ENCODE data around the gene TNFRSF8.

The TNFRSF8 gene

DNA sequence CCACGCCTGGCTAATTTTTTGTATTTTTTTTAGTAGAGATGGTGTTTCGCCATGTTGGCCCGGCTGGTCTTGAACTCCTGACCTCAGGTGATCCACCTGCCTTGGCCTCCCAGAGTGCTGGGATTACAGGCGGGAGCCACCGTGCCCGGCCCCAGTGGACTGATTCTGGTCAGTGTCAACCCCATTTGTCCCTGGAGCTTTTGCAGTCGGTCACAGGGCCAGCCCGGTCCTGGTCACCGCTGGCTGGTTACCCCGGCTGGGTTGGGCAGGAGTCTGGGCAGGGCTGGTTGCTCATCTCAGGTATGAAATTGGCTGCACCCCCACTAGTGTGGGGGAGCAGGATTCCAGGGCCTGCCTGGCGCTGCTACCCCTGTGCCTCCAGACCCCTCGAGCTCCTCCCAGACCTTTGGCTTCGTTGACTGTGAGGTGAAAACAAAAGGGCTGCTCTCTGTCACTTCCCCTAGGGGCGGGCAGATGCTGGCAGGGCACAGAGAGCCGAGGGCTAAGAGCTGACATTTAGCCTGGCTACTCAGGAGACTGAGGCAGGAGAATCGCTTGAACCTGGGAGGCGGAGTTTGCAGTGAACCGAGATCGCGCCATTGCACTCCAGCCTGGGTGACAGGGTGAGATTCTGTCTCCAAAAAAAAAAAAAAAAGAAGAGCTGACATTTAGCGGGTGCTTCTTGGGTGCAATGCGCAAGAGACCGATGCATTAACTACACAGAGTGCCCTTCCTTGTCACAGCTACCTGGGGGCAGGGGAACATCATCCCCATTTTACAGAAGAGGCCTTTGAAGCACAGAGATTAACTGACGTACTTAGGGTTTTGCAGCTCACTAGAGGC, 114.3 kb downstream of the TNFRSF8 start:
- DNase-seq: peak in 1 of 5 donors; percentile 42

DNA sequence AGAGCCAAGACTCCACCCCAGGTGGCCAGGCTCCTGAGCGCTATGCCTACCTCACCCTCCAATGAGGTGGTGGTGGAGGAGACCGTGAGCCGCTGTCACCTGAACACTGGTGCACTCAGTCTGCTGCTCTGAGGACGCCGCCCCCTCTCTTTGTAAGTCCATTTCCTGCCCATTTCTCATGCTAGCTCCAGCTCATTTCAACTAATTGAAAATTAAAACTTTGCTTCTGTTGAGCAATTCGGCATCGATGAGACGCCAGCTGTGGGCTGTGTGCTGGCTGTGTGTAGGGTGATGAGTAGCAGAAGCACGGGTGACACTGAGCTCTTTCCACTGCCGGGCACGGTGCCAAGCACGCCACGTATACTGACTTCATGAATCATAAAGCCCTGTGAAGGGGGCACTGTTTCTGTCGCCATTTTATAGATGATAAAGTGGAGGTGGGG, 114.9 kb downstream of the TNFRSF8 start:
- DNase-seq: peak; percentile 77 to 87 (median 83)

DNA sequence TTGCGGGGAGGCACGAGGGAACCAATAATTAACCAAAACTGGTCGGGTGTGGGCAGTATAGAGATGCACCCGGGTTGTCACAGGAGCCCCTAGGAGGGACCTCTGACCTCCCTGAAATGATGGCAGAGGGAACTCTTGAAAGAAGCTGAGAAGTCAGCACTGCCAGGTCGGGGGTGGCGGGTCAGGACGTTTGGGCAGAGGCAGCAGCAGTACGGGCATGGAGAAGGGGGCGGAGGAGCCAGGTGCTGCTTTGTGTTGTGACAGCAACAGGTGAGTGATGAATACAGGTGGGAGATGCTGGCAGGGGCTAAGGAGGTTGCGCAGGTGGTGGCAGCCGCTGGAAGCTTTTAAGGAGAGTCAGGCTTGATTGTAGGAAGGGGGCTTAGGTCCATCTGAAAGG, 115.4 kb downstream of the TNFRSF8 start:
- DNase-seq: no peak

DNA sequence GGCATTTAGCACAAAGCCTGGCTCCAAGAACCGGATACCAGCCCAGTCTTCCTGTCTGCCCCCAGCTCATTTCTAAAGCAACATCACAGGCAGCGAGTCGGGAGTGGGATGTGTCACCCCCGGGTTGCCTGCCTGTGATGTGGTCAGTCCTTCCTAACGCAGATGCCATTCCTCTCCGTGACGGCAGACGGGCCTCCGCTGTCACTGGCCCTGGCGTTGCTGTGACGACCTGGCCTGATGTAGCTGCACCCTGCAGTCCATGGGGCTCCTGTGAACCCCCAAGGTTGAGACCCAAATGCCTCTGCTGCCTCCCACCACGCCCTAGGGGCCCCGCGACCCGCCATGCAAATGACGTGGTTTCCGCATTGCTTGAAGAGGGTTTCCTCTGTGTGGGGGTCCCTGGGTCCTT, 116.0 kb downstream of the TNFRSF8 start:
- DNase-seq: peak; percentile 73 to 89 (median 82)

DNA sequence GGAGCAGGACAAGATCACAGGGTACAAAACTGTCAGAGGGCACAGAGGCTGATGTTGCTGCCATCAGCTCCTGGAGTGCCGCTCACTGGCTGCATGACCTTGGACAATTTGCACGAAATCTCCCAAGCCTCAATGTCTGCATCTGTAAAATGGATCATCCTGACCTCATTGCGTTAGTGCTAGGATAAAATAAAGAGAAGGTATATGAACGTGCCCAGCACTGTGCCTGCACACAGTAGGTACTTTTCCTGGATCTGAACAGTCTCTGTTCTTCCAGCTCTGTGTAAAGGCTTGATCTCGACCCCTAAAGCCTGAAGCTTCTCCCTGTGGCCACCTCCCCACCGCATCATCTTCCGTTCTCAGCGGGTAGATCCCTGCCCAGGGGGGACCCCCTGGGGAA, 116.6 kb downstream of the TNFRSF8 start:
- no peak for DNase-seq

DNA sequence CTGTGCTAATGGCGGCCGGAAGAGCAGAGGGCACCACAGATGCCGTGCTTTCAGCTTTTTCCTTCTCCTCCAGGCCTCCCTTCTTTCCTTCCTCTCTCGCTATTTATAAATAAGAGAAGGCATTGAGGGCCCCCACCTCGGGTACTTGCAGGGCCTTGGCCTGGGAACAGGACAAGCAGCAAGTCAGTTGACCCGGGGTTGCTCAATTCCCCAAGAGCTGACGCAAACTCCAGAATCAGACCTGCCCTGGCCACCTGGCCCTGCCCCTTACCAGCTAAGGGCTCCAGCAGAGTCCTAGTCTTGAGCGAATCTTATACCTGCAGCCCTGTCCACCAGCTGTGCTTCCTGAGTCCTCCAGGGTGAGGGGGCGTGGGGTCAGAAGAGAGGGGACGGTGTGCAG, 117.2 kb downstream of the TNFRSF8 start:
- DNase-seq: no peak

DNA sequence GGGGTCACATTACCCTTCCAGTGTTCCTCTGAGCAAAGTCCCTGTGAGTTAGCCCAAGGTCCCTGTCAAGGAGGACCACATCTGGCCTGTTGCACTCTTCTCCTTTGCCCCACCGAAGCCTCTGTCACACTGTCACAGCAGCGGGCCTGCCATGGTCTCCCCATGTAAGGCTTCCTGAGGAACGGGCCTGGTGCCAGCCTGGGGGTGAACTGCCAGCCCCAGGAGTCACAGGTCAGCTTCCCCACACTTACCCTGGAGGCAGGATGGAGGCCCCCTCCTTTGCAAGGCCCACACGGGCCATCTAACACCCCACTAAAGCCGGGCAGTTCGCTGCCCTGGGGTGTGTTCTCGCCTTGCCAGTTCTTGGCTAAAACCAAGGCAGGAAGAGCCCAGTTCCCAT, 117.8 kb downstream of the TNFRSF8 start:
- DNase-seq: no peak

DNA sequence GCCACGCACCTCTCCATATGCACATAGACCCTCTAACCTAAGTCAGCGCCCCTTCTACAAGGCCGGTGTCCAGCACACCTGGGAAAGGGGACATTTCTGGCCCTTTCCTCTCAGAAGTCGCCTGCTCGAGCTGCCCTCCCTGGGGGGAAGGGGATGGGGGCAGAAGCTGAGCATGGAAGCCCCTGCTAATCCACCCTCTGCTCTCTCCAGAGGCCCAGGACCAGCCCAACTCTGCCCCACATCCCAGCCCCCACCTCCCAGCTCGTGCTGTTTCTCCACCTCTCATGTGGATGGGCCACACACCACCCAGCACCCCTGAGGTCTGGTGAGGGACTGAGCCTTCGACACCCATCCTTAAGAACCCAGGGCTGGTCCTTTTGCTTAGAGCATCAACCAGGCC, 118.5 kb downstream of the TNFRSF8 start:
- DNase-seq: no peak

DNA sequence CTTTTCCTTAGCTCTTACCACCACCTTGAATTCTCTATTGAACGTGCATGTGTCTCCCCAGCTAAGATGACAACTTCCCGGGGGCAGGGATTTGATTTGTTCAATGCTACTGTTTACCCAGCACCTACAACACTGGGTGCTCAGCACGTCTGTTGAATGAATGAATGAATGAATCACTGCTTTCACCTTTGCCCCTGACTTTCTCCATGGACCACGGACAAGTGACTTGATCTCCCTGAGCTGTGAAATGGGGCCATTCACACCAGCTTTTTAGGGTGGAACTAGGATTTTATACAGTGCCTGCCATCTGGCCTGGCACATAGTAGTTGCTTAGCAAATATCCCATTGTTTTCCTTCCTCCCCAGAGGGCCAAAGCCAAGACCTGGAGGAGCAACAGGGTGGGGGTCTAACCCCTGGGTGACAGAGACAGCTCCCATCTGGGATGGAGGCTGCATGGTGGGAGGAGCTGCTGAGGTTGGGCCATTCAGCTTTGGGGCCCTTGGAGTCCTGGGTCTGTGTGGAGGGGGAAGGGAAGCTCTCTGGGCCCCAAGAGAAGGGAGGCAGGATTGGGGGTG, 119.4 kb downstream of the TNFRSF8 start:
- no peak for DNase-seq

DNA sequence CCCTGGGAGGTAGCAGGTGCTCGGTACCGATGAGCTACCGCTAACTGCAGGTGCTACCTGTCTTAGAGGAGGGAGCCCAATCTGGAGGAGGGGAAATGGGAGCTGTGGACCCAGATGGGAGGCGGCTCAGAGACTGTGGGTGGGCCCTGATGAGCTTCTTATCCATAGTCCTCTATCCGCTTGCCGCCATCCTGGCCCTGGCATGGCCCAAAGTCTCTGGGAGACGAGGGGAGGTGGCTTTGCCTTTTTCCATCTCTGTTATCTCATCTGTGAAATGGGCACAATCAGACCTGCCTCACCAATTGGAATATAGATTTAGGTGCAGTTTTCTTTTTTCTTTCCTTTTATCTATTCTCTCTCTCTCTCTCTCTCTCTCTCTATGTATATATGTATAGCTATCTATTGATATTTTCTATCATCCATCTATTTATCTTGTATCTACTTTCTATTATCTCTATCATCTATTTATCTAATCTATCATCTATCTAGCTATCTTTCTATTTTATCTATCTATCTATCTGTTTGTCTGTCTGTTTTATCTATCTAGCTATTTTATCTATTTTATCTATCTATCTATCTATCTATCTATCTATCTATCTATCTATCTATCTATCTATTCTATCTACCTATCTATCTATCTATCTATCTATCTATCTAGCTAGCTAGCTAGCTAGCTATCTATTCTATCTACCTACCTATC, 120.1 kb downstream of the TNFRSF8 start:
- no peak for DNase-seq

DNA sequence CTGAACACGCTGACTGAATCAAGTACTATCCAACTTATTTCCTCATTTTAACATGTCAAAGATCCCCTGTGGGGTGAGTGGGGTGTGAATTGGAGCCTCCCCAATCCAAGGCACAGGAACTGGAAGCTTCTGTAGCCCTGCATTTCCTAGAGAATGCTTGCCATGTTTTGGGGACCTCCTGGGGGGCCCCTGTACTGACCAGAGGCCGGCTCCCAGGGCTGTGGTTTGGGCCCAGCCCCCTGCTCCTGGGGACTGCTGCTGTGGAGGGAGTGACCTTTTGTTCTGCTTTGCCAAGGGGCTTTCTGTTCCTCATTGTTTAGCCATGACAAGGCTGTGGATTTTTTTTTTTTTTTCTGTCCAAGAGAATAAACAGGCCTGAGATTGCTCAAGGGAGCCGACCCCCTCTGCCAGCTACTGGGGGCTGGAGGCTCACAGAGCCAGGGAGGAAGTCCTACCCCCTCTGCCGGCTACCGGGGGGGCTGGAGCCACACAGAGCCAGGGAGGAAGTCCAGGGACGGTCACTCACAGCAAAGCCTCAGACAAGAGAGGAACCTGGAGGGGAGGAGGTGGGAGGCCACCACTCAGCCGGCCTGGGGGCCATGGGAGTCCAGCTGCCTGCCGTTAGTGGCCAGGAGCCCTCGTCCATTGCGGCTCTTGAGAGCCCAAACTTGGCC, 121.0 kb downstream of the TNFRSF8 start:
- no peak for DNase-seq

DNA sequence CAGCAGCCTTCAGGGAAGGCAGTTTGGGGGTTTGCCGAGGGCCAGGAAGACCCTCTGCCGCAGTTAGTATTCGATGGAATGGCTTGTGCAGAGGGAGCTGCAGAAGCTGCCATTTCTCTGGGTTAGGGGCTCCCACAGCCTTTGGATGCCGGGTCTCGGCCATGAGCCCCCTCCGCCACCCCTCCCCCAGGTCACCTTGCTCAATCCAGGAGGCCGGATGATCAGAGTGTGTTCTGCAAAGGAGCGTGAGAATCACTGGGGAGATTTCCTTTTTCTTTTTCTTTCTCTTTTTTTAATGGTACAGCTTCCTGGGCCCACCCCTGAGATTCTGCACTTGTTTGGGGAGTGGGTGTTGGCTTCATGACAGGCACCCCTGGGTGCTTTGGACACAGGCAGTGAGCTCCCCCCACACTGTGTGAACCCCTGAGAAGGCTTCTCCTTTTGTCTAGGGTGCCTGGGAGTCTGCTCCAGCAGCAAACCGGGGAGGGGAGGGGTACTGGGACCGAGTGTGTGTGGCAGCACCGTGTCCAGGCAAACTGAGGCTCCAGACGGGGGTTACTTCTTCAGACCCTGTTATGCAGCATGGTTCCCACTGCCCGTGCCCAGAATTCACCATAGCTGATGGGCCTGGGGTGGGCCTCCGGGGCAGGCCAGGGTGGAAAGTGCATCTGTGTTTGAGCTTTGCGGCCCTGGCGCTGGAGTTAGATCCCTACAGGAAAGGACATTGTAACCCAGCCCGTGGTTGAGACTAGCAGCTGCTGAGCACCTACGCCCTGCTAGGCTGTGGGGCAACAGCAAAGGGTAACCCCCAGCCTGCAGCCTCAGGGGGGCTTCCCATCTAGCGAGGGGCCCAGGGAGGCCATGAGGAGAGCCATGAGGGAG, 122.2 kb downstream of the TNFRSF8 start:
- DNase-seq: no peak

DNA sequence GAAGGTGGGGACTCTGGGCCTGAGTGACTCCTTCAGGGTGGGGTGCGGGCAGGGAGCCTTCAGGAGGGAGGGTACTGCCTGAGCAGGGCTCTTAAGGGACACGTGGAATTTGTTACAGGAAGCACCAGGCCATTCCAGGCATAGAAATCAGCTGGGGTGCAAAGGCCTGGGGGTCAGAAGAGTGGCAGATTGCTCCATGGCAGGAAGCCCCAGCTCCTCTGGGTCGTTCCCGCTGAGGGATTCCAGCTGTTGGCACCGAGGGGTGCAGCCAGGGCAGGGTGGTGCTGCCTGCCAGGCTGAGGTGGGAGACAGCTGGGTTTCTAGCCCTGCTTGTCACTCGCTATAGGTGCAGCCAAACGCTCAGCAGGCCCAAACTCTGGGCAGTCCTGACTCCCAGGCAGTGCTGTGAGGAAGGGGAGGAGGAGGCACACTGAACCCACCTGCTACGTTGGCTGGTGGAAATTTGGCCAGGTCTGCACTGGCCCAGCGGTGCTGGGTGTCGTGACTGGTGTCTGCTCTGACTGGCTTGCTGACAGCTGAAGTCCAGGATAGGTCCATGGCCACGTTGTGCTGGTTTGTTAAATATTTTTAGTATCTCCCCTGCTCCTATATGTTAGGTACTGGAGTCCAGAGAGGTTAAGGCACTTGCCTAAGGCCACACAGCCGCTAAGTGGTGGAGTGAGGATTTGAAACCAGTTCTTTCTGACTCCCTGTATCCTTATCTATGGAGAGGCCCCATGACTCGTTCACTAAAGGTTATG, 123.0 kb downstream of the TNFRSF8 start:
- DNase-seq: no peak

DNA sequence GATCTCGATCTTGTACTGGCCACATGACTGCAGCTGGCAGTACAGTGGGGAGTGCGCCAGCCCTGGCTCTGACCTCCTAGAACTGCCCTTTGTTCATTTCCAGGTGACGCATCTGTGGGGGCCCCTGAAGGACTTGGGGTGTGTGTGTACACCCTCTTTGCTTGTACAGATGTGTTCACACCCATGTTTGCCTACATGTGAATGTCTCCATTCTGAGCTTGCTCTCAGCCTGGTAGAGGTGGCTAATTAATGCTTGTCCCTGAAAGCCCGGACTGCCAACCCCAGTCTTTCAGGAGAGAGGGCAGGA, 123.5 kb downstream of the TNFRSF8 start:
- no peak for DNase-seq

DNA sequence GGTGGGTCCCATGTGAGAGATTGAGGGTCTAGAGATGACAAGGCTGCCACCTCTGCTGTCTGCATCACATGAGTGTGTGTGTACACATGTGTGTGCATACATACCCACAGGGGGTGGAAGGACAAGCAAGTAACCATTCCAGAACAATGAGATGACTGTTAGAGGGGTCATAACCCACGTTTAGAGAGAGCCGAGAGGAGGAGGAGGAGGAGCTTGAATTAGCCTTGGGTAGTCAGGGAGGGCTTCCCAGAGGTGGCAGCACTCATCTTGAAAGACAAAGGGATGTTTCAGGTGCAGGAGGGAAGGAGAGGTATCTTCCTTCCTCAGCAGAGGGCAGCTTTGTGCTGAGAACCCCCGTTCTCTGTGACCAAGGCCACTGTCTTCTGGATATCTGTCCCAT, 125.0 kb downstream of the TNFRSF8 start:
- no peak for DNase-seq

DNA sequence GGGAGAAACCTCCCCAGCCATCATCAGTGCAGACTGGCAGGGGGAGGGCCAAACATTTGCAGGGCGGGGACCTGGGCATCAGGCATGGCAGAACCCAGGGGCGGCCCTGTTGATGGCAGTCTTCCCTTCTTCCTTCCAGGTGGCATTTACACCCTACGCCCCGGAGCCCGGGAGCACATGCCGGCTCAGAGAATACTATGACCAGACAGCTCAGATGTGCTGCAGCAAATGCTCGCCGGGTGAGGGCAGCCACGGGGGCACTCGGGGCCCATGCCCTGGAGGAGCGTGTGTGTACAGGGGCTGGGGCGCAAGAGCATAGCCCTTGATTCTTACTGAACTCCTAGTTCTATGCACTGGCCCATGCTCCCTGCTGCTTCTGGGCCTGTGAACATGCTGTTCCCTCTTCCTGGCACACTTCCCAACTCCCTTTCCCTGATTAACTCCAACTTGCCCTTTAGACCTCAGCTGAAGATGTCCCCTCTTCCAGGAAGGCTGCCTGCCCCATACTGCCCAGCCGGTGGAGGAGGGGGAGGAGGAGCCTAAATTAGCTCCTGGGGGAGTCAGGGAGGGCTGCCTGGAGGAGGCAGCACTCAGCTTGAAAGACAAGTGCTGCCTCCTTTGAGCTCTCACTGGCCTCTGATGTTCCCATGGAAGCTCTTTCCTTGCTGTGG, 125.7 kb downstream of the TNFRSF8 start:
- no peak for DNase-seq

DNA sequence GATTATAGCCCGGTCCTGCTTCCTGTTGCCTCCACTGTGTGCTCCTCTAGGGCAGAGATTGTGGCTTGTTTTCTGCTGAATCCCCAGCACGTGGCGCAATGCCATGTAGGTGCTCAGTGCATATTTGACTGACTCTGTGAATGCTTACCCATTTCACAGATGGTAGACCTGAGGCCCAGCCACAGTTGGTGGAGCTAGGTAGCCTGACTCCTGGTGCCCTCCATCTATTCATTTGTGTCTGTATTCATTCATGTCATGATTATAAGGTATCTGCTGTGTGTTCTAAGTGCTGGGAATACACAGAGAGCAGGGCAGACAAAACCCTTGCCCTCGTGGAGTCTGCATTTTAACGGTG, 126.2 kb downstream of the TNFRSF8 start:
- DNase-seq: no peak

DNA sequence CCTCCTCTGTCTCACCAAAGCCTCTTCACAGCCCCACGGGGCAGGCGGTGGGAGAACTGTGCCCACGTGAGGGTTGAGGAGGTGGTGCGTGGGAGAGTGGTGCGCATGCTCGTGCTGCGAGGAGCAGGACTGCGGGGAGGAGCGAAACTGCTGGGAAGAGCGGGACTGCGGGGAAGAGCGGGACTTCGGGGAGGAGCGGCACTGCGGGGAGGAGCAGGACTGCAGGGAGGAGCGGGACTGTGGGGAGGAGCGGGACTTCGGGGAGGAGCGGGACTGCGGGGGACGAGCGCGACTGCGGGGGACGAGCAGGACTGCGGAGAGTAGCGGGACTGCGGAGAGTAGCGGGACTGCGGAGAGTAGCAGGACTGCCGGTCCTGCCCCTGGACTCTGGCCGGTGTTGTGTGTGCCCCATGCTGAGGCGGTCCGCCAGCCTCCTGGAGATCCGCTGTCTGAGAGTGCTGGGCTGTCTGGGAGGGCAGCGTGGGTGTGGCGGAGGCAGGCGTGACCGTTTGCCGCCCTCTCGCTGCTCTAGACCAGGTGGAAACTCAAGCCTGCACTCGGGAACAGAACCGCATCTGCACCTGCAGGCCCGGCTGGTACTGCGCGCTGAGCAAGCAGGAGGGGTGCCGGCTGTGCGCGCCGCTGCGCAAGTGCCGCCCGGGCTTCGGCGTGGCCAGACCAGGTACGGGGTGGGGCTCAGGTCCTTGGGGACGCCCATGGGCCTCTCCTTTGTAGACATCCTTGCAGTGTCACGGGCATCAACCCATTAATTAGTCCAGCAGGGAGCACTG, 128.3 kb downstream of the TNFRSF8 start:
- no peak for DNase-seq
